ENCODE data around the gene CSNK1G2.

CSNK1G2 gene

GRCh38 chr19:1944916-1945561, 4.1 kb downstream of the CSNK1G2 start:
- DNase-seq, result no peak

DNA sequence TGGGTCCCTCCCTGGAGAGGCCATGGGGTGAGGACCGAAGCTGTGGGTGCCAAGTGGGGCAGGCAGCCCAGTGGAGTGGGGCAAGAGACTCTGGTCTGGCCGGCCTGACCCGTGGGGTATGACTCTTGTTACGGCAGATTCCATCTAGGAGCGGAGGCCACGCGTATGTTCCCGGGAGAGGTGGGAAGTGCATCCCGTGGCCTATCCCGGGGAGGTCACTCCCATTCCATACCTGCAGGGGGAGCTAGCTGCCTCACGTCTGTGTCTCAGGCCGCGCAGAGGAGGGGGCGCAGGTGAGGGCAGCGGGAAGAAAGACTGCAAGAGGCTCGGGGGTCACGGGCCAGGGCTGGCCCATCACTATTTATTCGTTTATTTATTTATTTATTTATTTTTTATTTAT, 4.9 kb downstream of the CSNK1G2 start:
- DNase-seq, result peak; percentile 74

DNA sequence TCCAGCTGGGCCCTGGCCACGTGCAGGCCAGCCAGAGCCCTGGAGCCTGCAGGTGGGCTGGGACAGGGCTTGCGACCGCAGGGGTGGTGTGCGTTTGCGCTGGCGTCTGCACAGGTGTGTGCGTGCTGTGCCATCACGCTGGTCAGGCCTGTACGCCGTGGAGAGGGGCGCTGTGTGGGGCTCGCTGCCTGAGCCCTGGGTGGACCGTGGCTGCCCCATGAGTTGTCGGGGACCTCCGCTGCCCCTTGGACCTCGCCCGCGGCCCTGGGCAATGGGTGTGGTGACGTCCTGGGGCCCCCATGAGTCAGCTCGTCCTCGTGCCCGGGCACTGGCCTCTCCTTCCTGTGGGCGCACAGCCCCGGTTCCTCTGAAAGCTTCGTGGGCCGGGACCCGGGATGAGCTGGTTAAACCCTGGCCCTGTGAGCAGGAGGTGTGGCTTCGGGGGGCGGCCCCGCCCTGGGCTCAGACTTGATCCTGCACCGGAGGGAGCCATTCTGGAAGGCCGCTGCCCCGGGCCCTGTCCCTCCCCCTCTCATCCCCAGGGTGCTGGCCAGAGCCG, 6.8 kb downstream of the CSNK1G2 start:
- DNase-seq, result no peak

GRCh38 chr19:1949304-1950101, 8.5 kb downstream of the CSNK1G2 start:
- DNase-seq, result no peak

DNA sequence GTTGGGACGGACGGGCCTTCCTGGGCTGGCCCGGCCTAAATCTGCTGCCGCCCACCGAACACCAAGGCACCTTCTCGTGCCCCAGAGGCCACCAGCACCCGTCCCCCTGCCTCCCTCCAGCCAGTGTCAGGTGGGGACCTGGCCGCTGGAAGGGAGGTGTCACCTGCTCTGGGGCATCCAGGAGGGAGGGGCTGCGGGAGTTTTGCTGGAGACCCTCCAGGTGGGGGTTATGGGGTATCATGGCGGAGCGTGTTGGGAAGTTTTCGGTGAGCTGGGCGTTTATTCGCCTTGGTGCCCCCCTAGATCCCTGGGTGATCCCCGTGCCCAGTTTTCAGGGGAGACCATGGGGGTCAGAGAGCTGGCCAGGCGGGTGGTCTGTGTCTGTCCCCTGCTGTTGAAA, 9.7 kb downstream of the CSNK1G2 start:
- no peak for DNase-seq

DNA sequence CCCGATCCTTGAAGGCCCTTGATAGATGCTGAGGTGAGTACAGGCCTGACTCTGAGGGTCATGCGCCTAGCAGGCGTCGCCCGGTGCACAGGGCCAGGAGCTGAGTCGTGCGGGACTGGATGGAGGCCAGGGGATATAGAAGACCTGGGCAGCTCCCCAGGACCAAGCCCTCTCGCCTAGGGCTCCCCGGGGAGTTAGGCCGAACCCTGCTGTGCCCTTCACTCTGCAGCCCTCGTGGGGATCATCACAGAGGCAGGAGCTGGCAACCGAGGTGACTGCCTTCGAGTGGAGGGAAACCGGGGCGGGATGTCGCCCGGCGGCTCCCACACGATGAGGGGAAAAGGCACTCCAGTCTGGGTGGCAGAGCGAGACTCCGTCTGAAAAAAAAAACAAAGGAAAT, 11.7 kb downstream of the CSNK1G2 start:
- DNase-seq, result no peak

GRCh38 chr19:1953037-1953436, 12.1 kb downstream of the CSNK1G2 start:
- DNase-seq, result no peak

DNA sequence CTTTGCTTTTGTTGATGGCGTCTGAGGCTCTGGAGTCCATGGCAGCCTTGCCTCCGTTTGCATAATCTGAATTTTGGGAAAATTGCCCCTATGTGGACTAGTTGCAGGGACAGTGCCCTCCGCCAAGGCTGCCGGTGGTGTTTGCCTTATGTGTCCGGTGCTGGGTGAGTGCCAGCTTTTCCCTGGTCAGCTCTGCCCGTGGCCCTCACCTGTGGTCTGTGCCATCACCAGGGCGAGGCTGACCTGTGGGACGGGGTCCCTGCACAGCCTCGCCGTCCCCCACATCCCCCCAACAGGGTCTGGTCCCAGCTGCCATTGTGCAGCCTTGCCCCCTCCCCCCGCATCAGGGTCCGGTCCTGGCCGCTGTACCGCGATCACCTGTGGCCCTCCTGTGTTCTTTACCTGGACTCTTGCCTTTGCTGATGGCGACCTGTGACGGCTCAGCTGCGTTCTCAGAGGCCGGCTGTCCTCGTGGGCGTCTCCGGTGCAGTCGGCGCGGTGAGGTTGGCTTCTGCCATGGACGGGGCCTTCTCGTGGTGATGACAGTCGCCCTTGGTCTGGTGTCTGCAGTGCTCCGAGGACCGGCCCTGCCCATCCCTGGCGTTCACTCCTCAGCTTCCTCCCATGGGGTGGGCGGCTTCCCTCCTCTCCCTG, 12.6 kb downstream of the CSNK1G2 start:
- no peak for DNase-seq

GRCh38 chr19:1954532-1954933, 13.6 kb downstream of the CSNK1G2 start:
- no peak for DNase-seq

DNA sequence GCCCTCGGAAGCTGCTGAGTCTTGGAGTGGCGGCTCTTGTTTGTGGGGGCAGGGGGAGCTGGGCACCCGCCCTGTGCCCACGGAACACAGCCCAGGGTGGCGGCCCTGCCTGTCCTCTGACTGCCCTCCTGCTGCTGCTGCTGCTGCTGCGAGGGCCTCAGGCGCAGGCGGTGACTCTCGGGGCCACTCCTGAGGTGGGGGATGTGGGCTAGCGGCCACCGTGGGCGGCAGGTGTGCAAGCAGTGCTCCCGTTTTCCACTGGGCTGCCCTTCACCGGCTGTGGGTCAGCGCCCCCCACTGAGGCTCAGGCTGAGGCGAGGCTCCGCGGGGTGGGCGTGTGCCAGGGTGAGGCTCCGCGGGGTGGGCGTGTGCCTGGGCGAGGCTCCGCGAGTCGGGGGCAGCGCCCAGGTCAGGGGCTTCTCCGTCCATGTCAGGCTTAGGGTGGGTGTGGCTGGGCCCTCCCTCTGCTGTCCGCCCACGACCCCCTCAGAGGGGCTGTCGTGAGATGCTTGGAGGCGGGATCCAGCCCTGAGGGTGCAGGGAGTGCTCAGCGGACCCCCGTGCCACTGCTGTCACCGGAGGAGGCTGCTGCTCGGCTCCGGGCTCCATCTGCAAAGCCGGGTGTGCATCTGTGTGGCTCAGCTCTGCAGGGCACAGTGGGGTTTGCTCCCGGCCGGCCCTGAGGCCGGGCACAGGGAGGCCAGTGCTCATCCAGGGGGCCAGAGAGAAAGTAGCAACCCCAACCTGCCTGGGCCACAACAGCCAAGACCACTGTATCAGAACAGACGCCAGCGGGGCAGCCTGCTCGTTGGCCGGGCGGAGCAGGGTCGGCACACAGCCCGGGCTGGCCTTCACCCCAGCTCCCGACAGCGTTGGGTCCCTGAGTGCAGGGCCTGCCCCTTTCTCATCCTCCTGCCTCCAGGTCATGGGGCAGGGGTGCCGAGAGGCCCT, 14.5 kb downstream of the CSNK1G2 start:
- DNase-seq, result no peak

DNA sequence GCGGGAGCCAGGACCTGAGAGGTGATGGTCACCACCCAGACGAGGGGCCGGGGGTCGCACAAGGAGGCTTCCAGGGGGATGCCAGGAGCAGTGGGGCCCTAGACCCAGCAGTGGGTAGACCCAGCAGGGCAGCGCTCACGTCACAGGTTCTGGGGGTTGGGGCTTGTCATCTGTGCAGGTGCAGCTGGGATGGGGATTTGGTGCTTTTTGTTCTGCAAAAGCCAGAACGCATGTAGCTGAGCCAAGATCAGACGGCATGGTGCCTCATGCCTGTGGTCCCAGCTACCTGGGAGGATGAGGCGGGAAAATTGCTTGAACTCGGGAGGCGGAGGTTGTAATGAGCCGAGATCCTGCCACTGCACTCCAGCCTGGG, 15.1 kb downstream of the CSNK1G2 start:
- DNase-seq, result no peak

DNA sequence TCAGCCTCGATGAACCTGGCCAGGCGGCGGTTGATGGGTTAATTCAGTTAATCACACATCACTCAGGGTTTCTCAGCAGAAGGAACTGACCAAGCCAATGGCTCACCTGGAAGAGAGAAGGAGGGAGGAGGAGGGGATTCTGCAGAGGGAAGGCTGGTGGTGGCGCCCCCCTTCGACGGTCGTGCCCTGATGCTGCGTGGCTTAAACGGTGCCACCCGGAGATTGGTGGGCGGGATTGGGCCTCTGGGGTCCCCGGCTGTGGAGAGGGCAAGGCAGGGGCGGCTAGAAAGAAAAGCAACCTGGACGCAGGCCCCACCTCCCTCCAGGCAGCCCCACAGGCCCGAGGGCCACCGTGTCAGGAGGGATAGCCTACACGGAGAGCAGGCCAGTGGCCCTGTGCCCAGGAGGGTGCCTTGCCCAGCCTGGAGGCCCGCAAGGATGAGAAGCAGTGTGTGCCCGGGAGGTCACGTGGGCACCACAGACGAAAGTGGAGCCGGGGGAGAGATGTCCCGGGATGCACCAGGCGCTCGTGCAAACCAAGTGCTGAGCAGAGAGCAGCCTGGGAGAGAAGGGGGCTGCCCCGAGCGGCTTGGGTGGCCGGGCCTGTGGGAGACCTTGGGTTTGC, 16.0 kb downstream of the CSNK1G2 start:
- DNase-seq, result no peak

- no peak for DNase-seq
These were observed 16.7 kb downstream of the CSNK1G2 start for GRCh38 chr19:1957562-1958248.

GRCh38 chr19:1959928-1960589, 19.1 kb downstream of the CSNK1G2 start:
- no peak for DNase-seq

DNA sequence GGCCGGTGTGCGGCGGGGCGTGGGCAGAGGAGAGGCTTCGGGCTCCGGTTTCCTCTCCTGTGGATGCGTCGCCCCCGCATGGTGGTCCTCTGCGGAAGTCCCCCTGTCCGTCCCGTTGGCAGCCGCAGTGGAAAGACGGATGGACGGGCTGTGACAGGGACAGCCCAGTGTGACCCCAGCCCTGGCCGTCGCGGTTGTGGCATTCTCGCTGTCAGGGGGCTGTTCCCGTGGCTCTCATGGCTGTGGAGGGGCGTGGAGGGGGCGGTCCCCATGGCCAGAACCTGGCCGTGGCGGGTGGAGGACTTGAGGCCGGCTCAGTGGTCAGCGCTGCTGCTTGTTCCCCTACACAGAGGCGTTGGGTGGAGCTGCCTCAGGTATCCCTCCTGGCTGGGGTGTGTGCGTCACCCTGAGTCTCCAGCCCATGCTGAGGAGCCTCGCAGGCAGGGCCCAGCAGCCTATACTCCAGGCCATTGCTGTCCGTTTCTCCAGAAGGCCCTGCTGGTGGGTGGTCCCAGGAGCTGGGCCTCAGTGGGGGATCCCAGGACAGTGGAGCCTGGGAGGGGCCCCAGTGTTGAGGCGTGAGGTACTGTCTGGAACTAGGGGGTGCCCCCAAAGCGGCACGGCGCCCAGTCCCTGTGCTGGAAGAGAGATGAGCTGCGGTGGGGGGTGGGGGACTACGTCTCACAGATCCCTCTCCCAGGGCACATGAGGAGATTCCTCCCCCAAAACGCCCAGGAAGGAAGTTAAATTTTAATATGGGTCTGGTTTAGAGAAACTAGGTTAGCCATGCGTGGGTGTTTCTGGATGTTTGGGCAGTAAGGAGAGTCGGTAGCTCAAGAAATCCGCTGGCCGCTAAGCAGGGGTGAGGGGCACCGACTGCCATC, 20.3 kb downstream of the CSNK1G2 start:
- no peak for DNase-seq

DNA sequence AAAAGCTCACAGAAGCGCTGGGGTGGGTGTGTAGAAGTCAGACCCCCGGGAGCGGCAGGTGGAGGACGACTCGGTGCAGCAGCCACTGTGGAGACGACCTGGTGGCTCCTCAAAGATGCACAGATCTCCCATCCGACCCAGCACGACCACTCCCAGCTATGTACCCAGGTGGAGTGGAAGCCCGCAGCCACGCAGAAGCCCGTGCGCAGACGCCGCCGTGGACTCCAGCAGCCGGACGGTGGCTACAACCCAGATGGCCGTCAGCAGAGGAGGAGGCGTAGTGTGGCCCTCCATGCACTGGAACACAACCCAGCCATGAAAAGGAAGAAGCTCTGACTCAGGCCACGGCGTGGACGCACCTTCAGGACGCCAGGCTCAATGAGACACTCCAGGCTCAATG, 21.7 kb downstream of the CSNK1G2 start:
- no peak for DNase-seq

- DNase-seq, result no peak
These were observed 26.2 kb downstream of the CSNK1G2 start for GRCh38 chr19:1967087-1967608.

DNA sequence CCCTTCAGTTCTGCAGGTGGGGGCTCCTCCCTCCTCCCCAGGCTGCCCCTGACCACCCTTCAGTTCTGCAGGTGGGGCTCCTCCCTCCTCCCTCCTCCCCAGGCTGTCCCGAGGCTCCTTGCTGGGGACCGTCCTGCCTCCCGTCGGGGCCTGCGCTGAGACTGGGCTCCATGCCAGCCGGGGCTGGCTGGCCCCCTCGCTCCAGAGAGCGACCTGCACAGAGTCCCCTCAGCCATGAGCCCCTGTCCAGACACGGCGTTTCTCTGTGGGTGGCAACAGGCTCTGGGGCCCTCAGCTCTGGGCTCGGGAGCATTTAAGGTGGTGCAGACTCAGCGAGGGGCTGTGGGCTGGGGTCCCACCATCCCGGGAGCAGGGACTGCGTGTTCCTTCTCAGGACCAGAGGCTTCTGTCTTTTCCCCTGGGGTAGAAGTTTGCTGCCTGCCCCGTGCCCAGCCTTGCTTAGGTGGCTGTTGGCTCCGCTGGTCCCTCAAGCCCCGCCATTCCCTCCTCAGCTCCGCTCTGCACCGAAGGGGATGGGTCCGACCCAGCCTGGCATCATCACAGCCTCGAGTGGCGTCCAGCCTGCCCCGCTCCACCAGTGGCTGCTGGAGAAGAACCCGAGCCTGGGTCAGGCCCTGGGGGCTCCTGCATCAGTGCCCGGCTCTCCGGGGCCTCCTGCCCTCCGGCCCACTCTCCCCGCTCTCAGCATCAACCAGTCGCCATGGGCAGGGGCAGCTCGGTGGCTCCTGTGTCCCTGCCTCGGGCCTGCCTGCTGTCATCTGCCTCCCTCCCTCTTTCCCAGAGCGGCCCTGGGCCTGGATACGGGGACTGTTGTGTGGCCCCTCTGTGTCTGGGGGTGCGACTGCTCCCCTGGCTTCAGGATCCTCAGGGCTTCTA, 27.6 kb downstream of the CSNK1G2 start:
- DNase-seq, result no peak
